ENCODE measurements around the gene OR8H2. TPM values are rescaled to one million over a fixed set of nuclear protein-coding genes. Genes with fewer than 3 reads are reported as not detected.

Gene OR8H2

Small RNAs within 50 kb of the gene (small RNA-seq; reads per million reads assigned to genes)
- gene OR8I4P (ENCODE audit: low read depth): not detected
